SK-N-SH (cell line): ENCODE data around the gene LLGL2. TPM values are rescaled to one million over a fixed set of nuclear protein-coding genes. Genes with fewer than 3 reads are reported as not detected.

Source experiments
- CTCF ChIA-PET: fragments of 300-600, 350-600 bp; formaldehyde crosslinking; extraction: SDS; loops from one replicate; lab custom pipeline; 2021; lab: Yijun Ruan, JAX
- POLR2A ChIA-PET: fragments of 350-600 bp; sonication (Branson Sonifier 250); formaldehyde crosslinking; extraction: SDS; loops from one replicate; lab custom pipeline; 2020; ENCODE audit warnings: antibody characterized with exemption, inconsistent platforms; lab: Yijun Ruan, JAX
- DNase-seq: peaks from one replicate; pipeline ENCODE4 v3.0.0; 2012
- H2AFZ ChIP-seq: fragments of 200-600 bp; sonication (generic); 2 replicates; pipeline ENCODE4 v1.8.1; 2016; ENCODE audit warnings: antibody characterized with exemption, mild to moderate bottlenecking, low read depth
- H3F3A ChIP-seq: fragments of 200-600 bp; sonication (generic); replicated peaks from 2 replicates; pipeline ENCODE3; 2016; ENCODE audit warnings: antibody characterized with exemption, mild to moderate bottlenecking; ENCODE audit not compliant: insufficient read depth
- H3K27ac ChIP-seq, 2 experiments: fragments of 200-500 bp in 1 of 2; fragments of 200-600 bp in 1 of 2; sonication (Bioruptor generic) in 1 of 2; sonication (generic), shearing (Covaris generic) in 1 of 2; 2 replicates each; pipeline versions ENCODE4 v1.5.1 to v1.6.1; 2014 to 2016; ENCODE audit warnings: low read depth in 2 of 2, inconsistent platforms in 1 of 2, low read length in 1 of 2, mild to moderate bottlenecking in 1 of 2, mixed read lengths in 1 of 2
- H3K27me3 ChIP-seq: fragments of 200-600 bp; sonication (generic), shearing (Covaris generic); 2 replicates; pipeline ENCODE4 v1.6.1; 2016; ENCODE audit warnings: mixed run types; ENCODE audit not compliant: insufficient read depth
- H3K36me3 ChIP-seq, 2 experiments: fragments of 200-500 bp in 1 of 2; fragments of 200-600 bp in 1 of 2; sonication (Bioruptor generic) in 1 of 2; sonication (generic) in 1 of 2; replicated peaks in 1 of 2; 2 replicates each; pipeline versions ENCODE3 to v1.5.1; 2014 to 2016; ENCODE audit warnings: low read length in 1 of 2, mild to moderate bottlenecking in 1 of 2; ENCODE audit not compliant: insufficient read depth in 2 of 2, control insufficient read depth in 1 of 2
- H3K4me1 ChIP-seq, 2 experiments: fragments of 200-500 bp in 1 of 2; fragments of 200-600 bp in 1 of 2; sonication (Bioruptor generic) in 1 of 2; sonication (generic), shearing (Covaris generic) in 1 of 2; 2 replicates each; pipeline versions ENCODE4 v1.5.1 to v1.6.1; 2014 to 2016; ENCODE audit warnings: low read depth in 1 of 2, low read length in 1 of 2, mixed run types in 1 of 2; ENCODE audit not compliant: insufficient read depth in 2 of 2, control insufficient read depth in 1 of 2
- H3K4me2 ChIP-seq: fragments of 200-600 bp; sonication (generic), shearing (Covaris generic); 2 replicates; pipeline ENCODE4 v1.6.1; 2017; ENCODE audit warnings: mixed run types
- H3K4me3 ChIP-seq, 2 experiments: fragments of 200-500 bp in 1 of 2; fragments of 200-600 bp in 1 of 2; sonication (Bioruptor generic) in 1 of 2; sonication (generic), shearing (Covaris generic) in 1 of 2; 2 replicates each; pipeline versions ENCODE4 v1.5.1 to v1.8.1; 2014 to 2016; ENCODE audit warnings: low read depth in 2 of 2, inconsistent platforms in 1 of 2, low read length in 1 of 2, mild to moderate bottlenecking in 1 of 2, mixed read lengths in 1 of 2, moderate library complexity in 1 of 2
- H3K79me2 ChIP-seq: fragments of 200-600 bp; sonication (generic); 2 replicates; pipeline ENCODE4 v1.8.1; 2017; ENCODE audit warnings: mild to moderate bottlenecking; ENCODE audit not compliant: insufficient read depth
- H3K9ac ChIP-seq: fragments of 200-600 bp; sonication (generic); 2 replicates; pipeline ENCODE4 v1.6.1; 2017; ENCODE audit warnings: mixed run types
- H3K9me2 ChIP-seq: fragments of 200-600 bp; sonication (generic); 2 replicates; pipeline ENCODE4 v1.6.1; 2017; ENCODE audit warnings: mixed run types
- H3K9me3 ChIP-seq: fragments of 200-600 bp; sonication (generic); 2 replicates; pipeline ENCODE4 v1.6.1; 2017; ENCODE audit warnings: mixed run types, mild to moderate bottlenecking, moderate library complexity
- H4K20me1 ChIP-seq: fragments of 200-600 bp; sonication (generic); 2 replicates; pipeline ENCODE4 v1.6.1; 2017; ENCODE audit warnings: mild to moderate bottlenecking, mixed run types; ENCODE audit not compliant: insufficient read depth
- CHD2 ChIP-seq: fragments of 150-350 bp; IDR thresholded peaks from 2 replicates; pipeline ENCODE4 v1.6.1; 2018; ENCODE audit warnings: low read length; ENCODE audit not compliant: partially characterized antibody
- GABPA ChIP-seq: IDR thresholded peaks from 2 replicates; pipeline ENCODE4 v1.4.0; 2012; ENCODE audit warnings: low read depth, mild to moderate bottlenecking
- JUND ChIP-seq: IDR thresholded peaks from 2 replicates; pipeline ENCODE4 v1.4.0; 2012
- MEF2A ChIP-seq: IDR thresholded peaks from 2 replicates; pipeline ENCODE4 v1.4.0; 2012; ENCODE audit warnings: low read depth, borderline replicate concordance
- MXI1 ChIP-seq: IDR thresholded peaks from 2 replicates; pipeline ENCODE4 v1.6.1; 2012; ENCODE audit warnings: mild to moderate bottlenecking, low read depth, low read length, improper control_type of control experiment
- RFX5 ChIP-seq: IDR thresholded peaks from 2 replicates; pipeline ENCODE4 v1.6.1; 2012; ENCODE audit warnings: mild to moderate bottlenecking, improper control_type of control experiment, low read length
- RXRA ChIP-seq: IDR thresholded peaks from 2 replicates; pipeline ENCODE4 v1.4.0; 2012; ENCODE audit warnings: low read depth, mild to moderate bottlenecking, borderline replicate concordance
- SIN3A ChIP-seq: IDR thresholded peaks from 2 replicates; pipeline ENCODE4 v1.6.1; 2012; ENCODE audit warnings: low read depth, mild to moderate bottlenecking, low read length, moderate library complexity, borderline replicate concordance
- SMC3 ChIP-seq: IDR thresholded peaks from 2 replicates; pipeline ENCODE4 v1.6.1; 2012; ENCODE audit warnings: low read depth, low read length, improper control_type of control experiment
- TCF12 ChIP-seq: IDR thresholded peaks from 2 replicates; pipeline ENCODE4 v1.4.0; 2012
- TEAD4 ChIP-seq: IDR thresholded peaks from 2 replicates; pipeline ENCODE4 v1.4.0; 2012; ENCODE audit warnings: mild to moderate bottlenecking, borderline replicate concordance; ENCODE audit not compliant: insufficient read depth
- WGBS: methylation state at CpG from one replicate; pipeline ENCODE4 v1.1.6; 2017; ENCODE audit warnings: low lambda C conversion rate; 5-methylcytosine and 5-hydroxymethylcytosine counted together
- polyA plus RNA-seq, 3 experiments: library from polyadenylated mRNA; depleted of rRNA; stranded (reverse); fragments of >200 nt; gene quantifications; 2 replicates each; pipeline ENCODE4 v1.2.3, GENCODE V29; 2012
- TF ChIP-seq, protein P1 (sequence below): IDR thresholded peaks from 2 replicates; pipeline ENCODE4 v1.4.0; 2012; ENCODE audit warnings: low read depth
- TF ChIP-seq, protein P2 (sequence below): IDR thresholded peaks from 2 replicates; pipeline ENCODE4 v1.6.1; 2012; ENCODE audit warnings: mild to moderate bottlenecking, low read depth, low read length, moderate library complexity
- TF ChIP-seq, protein P3 (sequence below): fragments of 200-600 bp; sonication (generic); IDR thresholded peaks from 2 replicates; pipeline ENCODE4 v1.6.1; 2017; ENCODE audit warnings: antibody characterized with exemption, mild to moderate bottlenecking, moderate library complexity

Gene LLGL2
- polyA plus RNA-seq, 1 of the 3 experiments (the other 2 are of a cell fraction) = 6.7 TPM

DNA sequence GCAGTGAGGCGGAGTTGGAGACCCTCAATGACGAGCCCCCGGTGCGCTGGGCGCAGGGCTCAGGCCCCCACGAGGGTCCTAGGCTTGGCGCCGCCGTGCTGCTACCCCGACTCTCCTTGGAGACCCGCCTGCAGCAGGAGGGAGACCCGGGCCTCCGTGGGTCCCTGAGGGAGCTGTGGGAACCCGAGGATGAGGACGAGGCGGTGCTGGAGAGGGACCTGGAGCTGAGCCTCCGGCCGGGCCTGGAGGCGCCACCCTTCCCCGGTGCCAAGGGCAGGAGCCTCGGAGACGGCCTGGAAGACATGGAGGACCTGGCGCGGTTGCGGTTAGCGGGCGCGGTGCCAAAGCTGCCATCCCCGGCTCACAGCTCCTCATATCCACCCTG, 64.4 kb downstream of the LLGL2 start:
- Histone ChIP-seq H3K9me2 (no peaks in the 10 kb centered on the region), H4K20me1 (no peaks in the 10 kb centered on the region), H2AFZ (peak overlapping the region; percentile 83; the same call in 1 of the 2 replicates), H3K4me2 (peak overlapping the region; percentile 93), H3K9me3 (no peaks in the 10 kb centered on the region), H3K4me3 (peak overlapping the region; percentile 62 to 64; a peak in 3 of 4 replicates), H3K79me2 (no peaks in the 10 kb centered on the region), H3K36me3 (no peaks in the 10 kb centered on the region), H3K9ac (no peak overlapping the region), H3F3A (no peaks in the 10 kb centered on the region)
- DNase-seq = no peak
- 85% methylated on average over 28 of the region's 29 CpGs for WGBS
- POLR2A ChIA-PET = interaction anchor here (0.7 to 2.6 kb wide), 4 partner anchors 19 to 134 kb away, joined by 3 to 6 read pairs (median 3); partner anchors contain the start of gene LLGL2
- CTCF ChIA-PET = interaction anchor here (0.6 to 4.3 kb wide), 20 partner anchors 12 to 175 kb away, joined by 3 to 41 read pairs (median 4); partner anchors contain the start of genes GALK1, SMIM5 and TSEN54
- no peak for TF ChIP-seq GABPA
- TF ChIP-seq, protein P1, sequence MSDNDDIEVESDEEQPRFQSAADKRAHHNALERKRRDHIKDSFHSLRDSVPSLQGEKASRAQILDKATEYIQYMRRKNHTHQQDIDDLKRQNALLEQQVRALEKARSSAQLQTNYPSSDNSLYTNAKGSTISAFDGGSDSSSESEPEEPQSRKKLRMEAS = no peak
- no peak for TF ChIP-seq MXI1
- no peak for TF ChIP-seq RXRA
- no peak for TF ChIP-seq RFX5
- no peak for TF ChIP-seq TCF12
- TF ChIP-seq MEF2A = no peak
- no peak for TF ChIP-seq JUND
- no peak for TF ChIP-seq SIN3A
- TF ChIP-seq, protein P2, sequence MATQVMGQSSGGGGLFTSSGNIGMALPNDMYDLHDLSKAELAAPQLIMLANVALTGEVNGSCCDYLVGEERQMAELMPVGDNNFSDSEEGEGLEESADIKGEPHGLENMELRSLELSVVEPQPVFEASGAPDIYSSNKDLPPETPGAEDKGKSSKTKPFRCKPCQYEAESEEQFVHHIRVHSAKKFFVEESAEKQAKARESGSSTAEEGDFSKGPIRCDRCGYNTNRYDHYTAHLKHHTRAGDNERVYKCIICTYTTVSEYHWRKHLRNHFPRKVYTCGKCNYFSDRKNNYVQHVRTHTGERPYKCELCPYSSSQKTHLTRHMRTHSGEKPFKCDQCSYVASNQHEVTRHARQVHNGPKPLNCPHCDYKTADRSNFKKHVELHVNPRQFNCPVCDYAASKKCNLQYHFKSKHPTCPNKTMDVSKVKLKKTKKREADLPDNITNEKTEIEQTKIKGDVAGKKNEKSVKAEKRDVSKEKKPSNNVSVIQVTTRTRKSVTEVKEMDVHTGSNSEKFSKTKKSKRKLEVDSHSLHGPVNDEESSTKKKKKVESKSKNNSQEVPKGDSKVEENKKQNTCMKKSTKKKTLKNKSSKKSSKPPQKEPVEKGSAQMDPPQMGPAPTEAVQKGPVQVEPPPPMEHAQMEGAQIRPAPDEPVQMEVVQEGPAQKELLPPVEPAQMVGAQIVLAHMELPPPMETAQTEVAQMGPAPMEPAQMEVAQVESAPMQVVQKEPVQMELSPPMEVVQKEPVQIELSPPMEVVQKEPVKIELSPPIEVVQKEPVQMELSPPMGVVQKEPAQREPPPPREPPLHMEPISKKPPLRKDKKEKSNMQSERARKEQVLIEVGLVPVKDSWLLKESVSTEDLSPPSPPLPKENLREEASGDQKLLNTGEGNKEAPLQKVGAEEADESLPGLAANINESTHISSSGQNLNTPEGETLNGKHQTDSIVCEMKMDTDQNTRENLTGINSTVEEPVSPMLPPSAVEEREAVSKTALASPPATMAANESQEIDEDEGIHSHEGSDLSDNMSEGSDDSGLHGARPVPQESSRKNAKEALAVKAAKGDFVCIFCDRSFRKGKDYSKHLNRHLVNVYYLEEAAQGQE = no peak
- TF ChIP-seq SMC3 = no peak
- TF ChIP-seq, all 33 proteins: peak for 0
- Histone ChIP-seq H3K27ac (peak overlapping the region in 1 of 2 experiments; percentile 53; a peak in 1 of 4 replicates), H3K4me1 (peaks cover 0 to 16% of the 10 kb centered on the region in 2 experiments; a peak in 1 of 4 replicates), H3K27me3 (no peaks in the 10 kb centered on the region)

DNA sequence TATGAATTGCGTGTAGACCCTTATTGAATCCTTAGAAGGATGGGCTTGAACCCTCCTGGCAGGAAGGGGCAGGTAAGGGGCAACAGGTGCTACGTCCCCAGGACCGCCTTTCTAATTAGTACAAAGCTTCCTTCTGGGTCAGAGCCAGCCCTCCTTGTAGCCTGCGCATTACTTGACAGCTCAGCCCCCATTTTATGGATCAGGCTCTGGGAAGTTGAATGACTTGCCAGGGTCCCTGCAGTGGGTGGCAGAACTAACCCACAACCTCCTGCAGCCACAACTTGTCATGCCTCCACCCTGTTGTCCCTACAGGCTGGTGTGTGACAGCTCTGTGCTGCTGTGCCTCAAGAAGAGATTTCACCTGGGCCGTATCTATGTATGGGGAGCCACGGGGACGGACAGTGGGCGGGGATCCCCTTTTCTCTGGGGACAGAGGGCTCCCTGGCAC, 64.8 kb downstream of the LLGL2 start:
- TF ChIP-seq RXRA (no peak), JUND (no peak), TEAD4 (no peak), CHD2 (no peak)
- TF ChIP-seq, protein P2 = no peak
- TF ChIP-seq, protein P3, sequence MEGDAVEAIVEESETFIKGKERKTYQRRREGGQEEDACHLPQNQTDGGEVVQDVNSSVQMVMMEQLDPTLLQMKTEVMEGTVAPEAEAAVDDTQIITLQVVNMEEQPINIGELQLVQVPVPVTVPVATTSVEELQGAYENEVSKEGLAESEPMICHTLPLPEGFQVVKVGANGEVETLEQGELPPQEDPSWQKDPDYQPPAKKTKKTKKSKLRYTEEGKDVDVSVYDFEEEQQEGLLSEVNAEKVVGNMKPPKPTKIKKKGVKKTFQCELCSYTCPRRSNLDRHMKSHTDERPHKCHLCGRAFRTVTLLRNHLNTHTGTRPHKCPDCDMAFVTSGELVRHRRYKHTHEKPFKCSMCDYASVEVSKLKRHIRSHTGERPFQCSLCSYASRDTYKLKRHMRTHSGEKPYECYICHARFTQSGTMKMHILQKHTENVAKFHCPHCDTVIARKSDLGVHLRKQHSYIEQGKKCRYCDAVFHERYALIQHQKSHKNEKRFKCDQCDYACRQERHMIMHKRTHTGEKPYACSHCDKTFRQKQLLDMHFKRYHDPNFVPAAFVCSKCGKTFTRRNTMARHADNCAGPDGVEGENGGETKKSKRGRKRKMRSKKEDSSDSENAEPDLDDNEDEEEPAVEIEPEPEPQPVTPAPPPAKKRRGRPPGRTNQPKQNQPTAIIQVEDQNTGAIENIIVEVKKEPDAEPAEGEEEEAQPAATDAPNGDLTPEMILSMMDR = no peak
- Histone ChIP-seq H3K4me2 (peak overlapping the region; percentile 93; the same call in 1 of the 2 replicates), H3K36me3 (no peaks in the 10 kb centered on the region), H3K9me3 (no peaks in the 10 kb centered on the region), H3K79me2 (no peaks in the 10 kb centered on the region), H3K9ac (no peak overlapping the region), H3K4me3 (peak overlapping the region in 1 of 2 experiments; percentile 64; a peak in 1 of 4 replicates), H3F3A (no peaks in the 10 kb centered on the region), H2AFZ (no peak overlapping the region), H3K27me3 (no peaks in the 10 kb centered on the region), H3K9me2 (no peaks in the 10 kb centered on the region), H3K4me1 (peaks cover 0 to 16% of the 10 kb centered on the region in 2 experiments; a peak in 1 of 4 replicates), H4K20me1 (no peaks in the 10 kb centered on the region), H3K27ac (no peak overlapping the region)
- DNase-seq = no peak
- POLR2A ChIA-PET = interaction anchor here (0.7 to 2.6 kb wide), 4 partner anchors 18 to 134 kb away, joined by 3 to 6 read pairs (median 3); partner anchors contain the start of gene LLGL2
- CTCF ChIA-PET = interaction anchor here (0.6 to 4.3 kb wide), 21 partner anchors 12 to 175 kb away, joined by 3 to 41 read pairs (median 4); partner anchors contain the start of genes GALK1, SMIM5 and TSEN54
- over 99% methylated on average over 8 of the region's 8 CpGs for WGBS
